Endothelial cell (in vitro differentiated cells): Measurements from ENCODE around the gene EVPLL. TPM values are rescaled to one million over a fixed set of nuclear protein-coding genes. Genes with fewer than 3 reads are reported as not detected.

Experiments
- microRNA-seq: library from miRNA; unstranded; fragments of <30 nt; microRNA quantifications from one replicate; pipeline ENCODE4, GENCODE V29; 2020; ENCODE audit not compliant: unreplicated experiment
- total RNA-seq: library from RNA; stranded (reverse); fragmentation: NEBNext Ultra II Directional; extraction: Animal tissue kit (Norgen Biotek cat#: 25700); gene quantifications from one replicate; pipeline ENCODE4 v1.2.1, GENCODE V29; 2021; ENCODE audit not compliant: unreplicated experiment

EVPLL gene
- total RNA-seq, 1 donor from 2014 or later, result not detected

Small RNA genes within 50 kb of the gene (microRNA-seq; reads per million reads assigned to microRNA genes)
- 0.49 reads per million for gene MIR6778

Other genes starting within 250 kb of the EVPLL start
- gene ALKBH5, start 193.9 kb upstream of the EVPLL start, total RNA-seq, result 55.3 TPM
- gene LLGL1, start 152.1 kb upstream of the EVPLL start, total RNA-seq, result 57.2 TPM
- gene FLII, start 119.0 kb upstream of the EVPLL start, total RNA-seq, result 355 TPM
- 11.6 TPM for gene MIEF2, start 117.1 kb upstream of the EVPLL start, total RNA-seq
- 39.2 TPM for gene TOP3A, start 62.8 kb upstream of the EVPLL start, total RNA-seq
- 21.3 TPM for gene SMCR8, start 62.5 kb upstream of the EVPLL start, total RNA-seq
- 18.9 TPM for gene SHMT1, start 14.2 kb upstream of the EVPLL start, total RNA-seq
- gene LGALS9C, start 99.0 kb downstream of the EVPLL start, total RNA-seq, result 0.21 TPM